Left renal pelvis (tissue), 4 donors: ENCODE measurements around the gene HOMEZ. TPM values are rescaled to one million over a fixed set of nuclear protein-coding genes. Genes with fewer than 3 reads are reported as not detected.
"Not testable (repeated sequence)": the region's sequence is repeated elsewhere in the genome, so short reads cannot be mapped to it uniquely, and the experiment has no call there.

Experiments used
- DNase-seq, 4 donors: peaks; one replicate each; pipeline ENCODE4 v3.0.0-alpha.2; 2013; ENCODE audit warnings: low read depth in 4 of 4, low spot score in 3 of 4
- polyA plus RNA-seq, 4 donors: library from polyadenylated mRNA; unstranded; fragments of 120-200 nt; gene quantifications; one replicate each; pipeline ENCODE4 v1.2.1, GENCODE V29; 2013; ENCODE audit not compliant: insufficient read length in 4 of 4

HOMEZ gene
- polyA plus RNA-seq, 4 donors = 11.2 to 28.1 (median 24.8) TPM

- DNase-seq = no peak
Observed at GRCh38 chr14:23228812-23229211, 57.1 kb downstream of the HOMEZ start.

- DNase-seq = no peak
Observed at GRCh38 chr14:23227566-23227965, 58.4 kb downstream of the HOMEZ start.

GRCh38 chr14:23224958-23225357 is 61.0 kb downstream of the HOMEZ start:
- not testable (repeated sequence) for DNase-seq

Other genes starting within 250 kb of the HOMEZ start
- not detected for gene PSMB11, start 243.9 kb downstream of the HOMEZ start, polyA plus RNA-seq
- 10 to 100 TPM; 17.9 to 44.0 (median 29.7) TPM for gene CDH24, start 228.6 kb downstream of the HOMEZ start, polyA plus RNA-seq
- gene ACIN1, start 191.0 kb downstream of the HOMEZ start, polyA plus RNA-seq = 100 to 1,000 TPM; 214 to 342 (median 239) TPM
- gene C14orf119, start 190.6 kb downstream of the HOMEZ start, polyA plus RNA-seq = 10 to 100 TPM; 67.2 to 84.4 (median 75.6) TPM
- under 1 TPM in 2 of 4 donors, not detected in 2; 0.05 to 0.11 TPM for gene CIROP, start 181.1 kb downstream of the HOMEZ start, polyA plus RNA-seq
- gene CEBPE, start 166.9 kb downstream of the HOMEZ start, polyA plus RNA-seq = under 1 TPM in 3 of 4 donors, not detected in 1; 0.16 to 0.50 (median 0.23) TPM
- gene SLC7A8, start 102.5 kb downstream of the HOMEZ start, polyA plus RNA-seq = 100 to 1,000 TPM in 1 of 4 donors, 10 to 100 TPM in 3; 16.8 to 100 (median 89.4) TPM
- 1 to 10 TPM in 3 of 4 donors, under 1 TPM in 1; 0.22 to 1.8 (median 1.5) TPM for gene RNF212B, start 48.2 kb downstream of the HOMEZ start, polyA plus RNA-seq
- 10 to 100 TPM; 17.4 to 31.5 (median 25.0) TPM for gene PPP1R3E, start 16.7 kb upstream of the HOMEZ start, polyA plus RNA-seq
- 10 to 100 TPM; 34.8 to 44.0 (median 39.3) TPM for gene BCL2L2, start 20.7 kb upstream of the HOMEZ start, polyA plus RNA-seq
- 100 to 1,000 TPM; 157 to 374 (median 252) TPM for gene PABPN1, start 35.3 kb upstream of the HOMEZ start, polyA plus RNA-seq
- 10 to 100 TPM; 56.2 to 72.7 (median 58.1) TPM for gene SLC22A17, start 66.8 kb upstream of the HOMEZ start, polyA plus RNA-seq
- gene EFS, start 79.0 kb upstream of the HOMEZ start, polyA plus RNA-seq = 10 to 100 TPM; 35.4 to 66.8 (median 46.1) TPM
- gene IL25, start 86.7 kb upstream of the HOMEZ start, polyA plus RNA-seq = not detected
- gene CMTM5, start 90.9 kb upstream of the HOMEZ start, polyA plus RNA-seq = 1 to 10 TPM; 2.5 to 4.6 (median 3.4) TPM
- gene MYH6, start 122.1 kb upstream of the HOMEZ start, polyA plus RNA-seq = under 1 TPM; 0.16 to 0.27 (median 0.17) TPM
- under 1 TPM; 0.10 to 0.30 (median 0.21) TPM for gene MYH7, start 149.5 kb upstream of the HOMEZ start, polyA plus RNA-seq
- gene NGDN, start 183.6 kb upstream of the HOMEZ start, polyA plus RNA-seq = 10 to 100 TPM; 50.3 to 70.5 (median 67.0) TPM